HepG2 (cell line): ENCODE results near the gene PLIN5. TPM values are rescaled to one million over a fixed set of nuclear protein-coding genes. Genes with fewer than 3 reads are reported as not detected.
A peak's percentile ranks its signal among the peaks of the same experiment; 100 is the strongest.

Experiments
- CCAR2 ChIP-seq: fragments of 200-400 bp; formaldehyde crosslinking; optimal IDR thresholded peaks from 2 replicates; pipeline ENCODE3; 2018; ENCODE audit warnings: low read depth, mild to moderate bottlenecking, low read length, moderate library complexity
- CHD2 ChIP-seq: IDR thresholded peaks from 2 replicates; pipeline ENCODE4 v1.6.1; 2011; ENCODE audit warnings: low read depth, low read length, improper control_type of control experiment
- ETS1 ChIP-seq: sonication (generic); formaldehyde crosslinking; IDR thresholded peaks from 2 replicates; pipeline ENCODE4 v1.4.0; 2020; ENCODE audit warnings: missing genetic modification reagents
- HIVEP1 ChIP-seq: sonication (generic); formaldehyde crosslinking; IDR thresholded peaks from 2 replicates; pipeline ENCODE4 v1.4.0; 2020; ENCODE audit warnings: mild to moderate bottlenecking, missing genetic modification reagents
- KDM5B ChIP-seq: sonication (generic); formaldehyde crosslinking; IDR thresholded peaks from 2 replicates; pipeline ENCODE4 v1.4.0; 2020; ENCODE audit warnings: missing genetic modification reagents, mild to moderate bottlenecking, borderline replicate concordance
- MED1 ChIP-seq: sonication (generic); formaldehyde crosslinking; IDR thresholded peaks from 2 replicates; pipeline ENCODE4 v1.4.0; 2020; ENCODE audit warnings: missing genetic modification reagents
- NFRKB ChIP-seq: fragments of 450-650 bp; IDR thresholded peaks from 2 replicates; pipeline ENCODE4 v1.6.1; 2017
- ONECUT2 ChIP-seq: sonication (generic); formaldehyde crosslinking; IDR thresholded peaks from 2 replicates; pipeline ENCODE4 v1.4.0; 2020; ENCODE audit warnings: missing genetic modification reagents
- PLRG1 ChIP-seq: fragments of 450-650 bp; conservative IDR thresholded peaks from 2 replicates; pipeline ENCODE4 v1.6.1; 2016
- RAD21 ChIP-seq: fragments of 450-650 bp; formaldehyde crosslinking; IDR thresholded peaks from 2 replicates; pipeline ENCODE4 v1.5.0; 2020; ENCODE audit warnings: mild to moderate bottlenecking
- SRY ChIP-seq: sonication (generic); formaldehyde crosslinking; IDR thresholded peaks from 2 replicates; pipeline ENCODE4 v1.8.0; 2022; ENCODE audit warnings: mild to moderate bottlenecking, missing genetic modification reagents
- UBTF ChIP-seq: sonication (generic); formaldehyde crosslinking; IDR thresholded peaks from 2 replicates; pipeline ENCODE4 v1.4.0; 2020; ENCODE audit warnings: mild to moderate bottlenecking, missing genetic modification reagents
- ZKSCAN1 ChIP-seq: fragments of 150-350 bp; IDR thresholded peaks from 2 replicates; pipeline ENCODE4 v1.6.1; 2014; ENCODE audit warnings: low read length
- ZNF12 ChIP-seq: sonication (generic); formaldehyde crosslinking; IDR thresholded peaks from 2 replicates; pipeline ENCODE4 v1.5.0; 2020; ENCODE audit warnings: missing genetic modification reagents
- ZNF256 ChIP-seq: sonication (generic); formaldehyde crosslinking; conservative IDR thresholded peaks from 2 replicates; pipeline ENCODE4 v1.4.0; 2020; ENCODE audit warnings: missing genetic modification reagents
- ZNF558 ChIP-seq: sonication (generic); formaldehyde crosslinking; IDR thresholded peaks from 2 replicates; pipeline ENCODE4 v1.9.0; 2022; ENCODE audit warnings: mild to moderate bottlenecking, missing genetic modification reagents, borderline replicate concordance
- ZNF672 ChIP-seq: sonication (generic); formaldehyde crosslinking; IDR thresholded peaks from 2 replicates; pipeline ENCODE4 v1.8.1; 2022; ENCODE audit warnings: missing genetic modification reagents
- ZNF761 ChIP-seq: sonication (generic); formaldehyde crosslinking; conservative IDR thresholded peaks from 2 replicates; pipeline ENCODE4 v1.4.0; 2020; ENCODE audit warnings: mild to moderate bottlenecking, missing genetic modification reagents
- polyA plus RNA-seq, 8 experiments: library from polyadenylated mRNA; depleted of rRNA in 3 of 8; stranded (reverse) in 7 of 8; unstranded in 1 of 8; fragments of >200 nt; fragmentation: Illumina TruSeq in 4 of 8; extraction: Trizol in 4 of 8; gene quantifications; 2 replicates each; pipeline versions ENCODE4 v1.2.1 to v1.2.3, GENCODE V29; 2011 to 2016; ENCODE audit warnings: low read depth in 4 of 8, missing spikeins in 1 of 8, mixed read lengths in 1 of 8; ENCODE audit not compliant: insufficient read depth in 1 of 8
- total RNA-seq, 5 experiments: library from RNA; depleted of rRNA; stranded (reverse); fragments of >200 nt; fragmentation: Illumina TruSeq; extraction: Trizol; gene quantifications; 2 replicates each; pipeline ENCODE4 v1.2.3, GENCODE V29; 2016; ENCODE audit warnings: low read depth in 1 of 5
- TF ChIP-seq, protein P1 (sequence below), 2 experiments: fragments of 450-650 bp in 1 of 2; sonication (generic) in 1 of 2; formaldehyde crosslinking in 1 of 2; IDR thresholded peaks; 2 replicates each; pipeline versions ENCODE4 v1.6.1 to v1.8.0; 2016 to 2022; ENCODE audit warnings: antibody characterized with exemption in 1 of 2, mild to moderate bottlenecking in 1 of 2, missing genetic modification reagents in 1 of 2

PLIN5 gene
- total and polyA plus RNA-seq, 2 of the 13 experiments (the other 11 are each of a cell fraction or from before 2014, with no cell fraction given), result 1.8 to 4.8 TPM

- TF ChIP-seq, protein P1, sequence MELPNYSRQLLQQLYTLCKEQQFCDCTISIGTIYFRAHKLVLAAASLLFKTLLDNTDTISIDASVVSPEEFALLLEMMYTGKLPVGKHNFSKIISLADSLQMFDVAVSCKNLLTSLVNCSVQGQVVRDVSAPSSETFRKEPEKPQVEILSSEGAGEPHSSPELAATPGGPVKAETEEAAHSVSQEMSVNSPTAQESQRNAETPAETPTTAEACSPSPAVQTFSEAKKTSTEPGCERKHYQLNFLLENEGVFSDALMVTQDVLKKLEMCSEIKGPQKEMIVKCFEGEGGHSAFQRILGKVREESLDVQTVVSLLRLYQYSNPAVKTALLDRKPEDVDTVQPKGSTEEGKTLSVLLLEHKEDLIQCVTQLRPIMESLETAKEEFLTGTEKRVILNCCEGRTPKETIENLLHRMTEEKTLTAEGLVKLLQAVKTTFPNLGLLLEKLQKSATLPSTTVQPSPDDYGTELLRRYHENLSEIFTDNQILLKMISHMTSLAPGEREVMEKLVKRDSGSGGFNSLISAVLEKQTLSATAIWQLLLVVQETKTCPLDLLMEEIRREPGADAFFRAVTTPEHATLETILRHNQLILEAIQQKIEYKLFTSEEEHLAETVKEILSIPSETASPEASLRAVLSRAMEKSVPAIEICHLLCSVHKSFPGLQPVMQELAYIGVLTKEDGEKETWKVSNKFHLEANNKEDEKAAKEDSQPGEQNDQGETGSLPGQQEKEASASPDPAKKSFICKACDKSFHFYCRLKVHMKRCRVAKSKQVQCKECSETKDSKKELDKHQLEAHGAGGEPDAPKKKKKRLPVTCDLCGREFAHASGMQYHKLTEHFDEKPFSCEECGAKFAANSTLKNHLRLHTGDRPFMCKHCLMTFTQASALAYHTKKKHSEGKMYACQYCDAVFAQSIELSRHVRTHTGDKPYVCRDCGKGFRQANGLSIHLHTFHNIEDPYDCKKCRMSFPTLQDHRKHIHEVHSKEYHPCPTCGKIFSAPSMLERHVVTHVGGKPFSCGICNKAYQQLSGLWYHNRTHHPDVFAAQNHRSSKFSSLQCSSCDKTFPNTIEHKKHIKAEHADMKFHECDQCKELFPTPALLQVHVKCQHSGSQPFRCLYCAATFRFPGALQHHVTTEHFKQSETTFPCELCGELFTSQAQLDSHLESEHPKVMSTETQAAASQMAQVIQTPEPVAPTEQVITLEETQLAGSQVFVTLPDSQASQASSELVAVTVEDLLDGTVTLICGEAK (IDR thresholded peaks at IDR 0.05), result no peak
- TF ChIP-seq, protein P1 (CRISPR knock-in tag; IDR thresholded peaks at IDR 0.05), result peak; percentile 30; the same call in 1 of the 2 replicates
- 0 out of 2 replicates have a peak, but pooled peaks have one; percentile 42 for TF ChIP-seq ZNF761 (CRISPR knock-in tag)
- peak; percentile 83; the same call in 1 of the 2 replicates for TF ChIP-seq SRY (CRISPR knock-in tag)
- TF ChIP-seq CCAR2, result no peak
- TF ChIP-seq UBTF, result peak; percentile 71
- TF ChIP-seq ZNF12 (CRISPR knock-in tag), result no peak
- TF ChIP-seq ETS1 (CRISPR knock-in tag), result no peak
- TF ChIP-seq ZNF558 (CRISPR knock-in tag), result no peak
- no peak for TF ChIP-seq ZNF672 (CRISPR knock-in tag)
- no peak for TF ChIP-seq NFRKB
- peak; percentile 83 for TF ChIP-seq MED1 (CRISPR knock-in tag)
- TF ChIP-seq RAD21 (CRISPR knock-in tag), result peak; percentile 12; the same call in 1 of the 2 replicates
- no peak for TF ChIP-seq ZKSCAN1
- TF ChIP-seq KDM5B (CRISPR knock-in tag), result peak; percentile 92; the same call in 1 of the 2 replicates
- TF ChIP-seq HIVEP1 (CRISPR knock-in tag), result no peak
- TF ChIP-seq ZNF256 (CRISPR knock-in tag), result no peak
- TF ChIP-seq PLRG1, result no peak
- no peak for TF ChIP-seq ONECUT2
- TF ChIP-seq CHD2, result no peak
Measured at GRCh38 chr19:4531562-4532165, 3.4 kb downstream of the PLIN5 start (continued).
